Uterus (tissue), 2 donors: Measurements from ENCODE around the gene NTN4.

Experiments
- POLR2A ChIP-seq, 2 donors: fragments of 450-650 bp; IDR thresholded peaks; one replicate each; pipeline ENCODE4 v1.6.1; 2016; ENCODE audit warnings: antibody characterized with exemption in 2 of 2, mild to moderate bottlenecking in 1 of 2, moderate library complexity in 1 of 2
- TF ChIP-seq, protein P1 (sequence below), 4 experiments: fragments of 200-600 bp in 2 of 4; fragments of 450-650 bp in 2 of 4; sonication (generic) in 2 of 4; IDR thresholded peaks; one replicate each; pipeline ENCODE4 v1.5.1; 2016 to 2019; ENCODE audit warnings: antibody characterized with exemption in 4 of 4, mild to moderate bottlenecking in 2 of 4, moderate library complexity in 1 of 4

DNA sequence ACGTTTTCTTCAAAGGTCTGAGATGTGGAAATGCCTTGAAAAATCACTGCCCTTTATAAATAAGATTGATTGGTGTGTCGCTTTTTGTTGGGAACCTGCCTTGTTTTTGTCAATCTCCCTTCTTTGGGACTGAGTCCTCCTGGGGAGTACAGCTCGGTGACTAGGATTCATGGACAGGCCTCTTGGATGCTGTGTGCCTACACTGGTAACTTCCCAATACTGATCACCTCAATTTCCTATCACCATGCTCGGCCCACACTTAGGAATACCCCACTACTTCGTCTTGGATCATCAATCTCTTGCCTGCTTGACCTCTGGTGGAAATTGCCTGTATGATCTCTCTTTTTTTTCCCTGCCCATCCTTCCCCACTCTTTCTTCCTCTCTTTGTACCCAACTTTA lies 34.2 kb downstream of the NTN4 start:
- no peak for TF ChIP-seq POLR2A (IDR thresholded peaks at IDR 0.05)
- TF ChIP-seq, protein P1, sequence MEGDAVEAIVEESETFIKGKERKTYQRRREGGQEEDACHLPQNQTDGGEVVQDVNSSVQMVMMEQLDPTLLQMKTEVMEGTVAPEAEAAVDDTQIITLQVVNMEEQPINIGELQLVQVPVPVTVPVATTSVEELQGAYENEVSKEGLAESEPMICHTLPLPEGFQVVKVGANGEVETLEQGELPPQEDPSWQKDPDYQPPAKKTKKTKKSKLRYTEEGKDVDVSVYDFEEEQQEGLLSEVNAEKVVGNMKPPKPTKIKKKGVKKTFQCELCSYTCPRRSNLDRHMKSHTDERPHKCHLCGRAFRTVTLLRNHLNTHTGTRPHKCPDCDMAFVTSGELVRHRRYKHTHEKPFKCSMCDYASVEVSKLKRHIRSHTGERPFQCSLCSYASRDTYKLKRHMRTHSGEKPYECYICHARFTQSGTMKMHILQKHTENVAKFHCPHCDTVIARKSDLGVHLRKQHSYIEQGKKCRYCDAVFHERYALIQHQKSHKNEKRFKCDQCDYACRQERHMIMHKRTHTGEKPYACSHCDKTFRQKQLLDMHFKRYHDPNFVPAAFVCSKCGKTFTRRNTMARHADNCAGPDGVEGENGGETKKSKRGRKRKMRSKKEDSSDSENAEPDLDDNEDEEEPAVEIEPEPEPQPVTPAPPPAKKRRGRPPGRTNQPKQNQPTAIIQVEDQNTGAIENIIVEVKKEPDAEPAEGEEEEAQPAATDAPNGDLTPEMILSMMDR (IDR thresholded peaks at IDR 0.05), result no peak
